Esophagus muscularis mucosa (tissue), 4 donors: ENCODE measurements around the gene NMNAT3. TPM values are rescaled to one million over a fixed set of nuclear protein-coding genes. Genes with fewer than 3 reads are reported as not detected.

Experiments
- DNase-seq: peaks from one replicate; pipeline ENCODE4 v3.0.0-alpha.2; 2017; ENCODE audit errors: extremely low spot score
- H3K27ac ChIP-seq, 4 donors: fragments of 200-600 bp; sonication (generic); replicated peaks in 1 of 4; 1 replicate in 3 of 4; 2 replicates in 1 of 4; pipeline ENCODE4 v1.5.1; 2016 to 2019; ENCODE audit warnings: mild to moderate bottlenecking in 1 of 4
- H3K27me3 ChIP-seq, 4 donors: fragments of 200-600 bp; sonication (generic); one replicate each; pipeline versions ENCODE4 v1.5.1 to v1.6.0; 2016 to 2019
- H3K36me3 ChIP-seq, 4 donors: fragments of 200-600 bp; sonication (generic); one replicate each; pipeline ENCODE4 v1.5.1; 2016 to 2019
- H3K4me1 ChIP-seq, 4 donors: fragments of 200-600 bp; sonication (generic); one replicate each; pipeline ENCODE4 v1.5.1; 2016 to 2019
- H3K4me3 ChIP-seq, 4 donors: fragments of 200-600 bp; sonication (generic); 1 replicate in 2 of 4; 2 replicates in 2 of 4; pipeline ENCODE4 v1.5.1; 2016 to 2019; ENCODE audit warnings: mild to moderate bottlenecking in 4 of 4, moderate library complexity in 1 of 4
- H3K9me3 ChIP-seq, 4 donors: fragments of 200-600 bp; sonication (generic); 1 replicate in 3 of 4; 2 replicates in 1 of 4; pipeline ENCODE4 v1.5.1; 2016 to 2019
- EP300 ChIP-seq: sonication (generic); formaldehyde crosslinking; IDR thresholded peaks from one replicate; pipeline ENCODE4 v1.6.1; 2017; ENCODE audit warnings: antibody characterized with exemption
- POLR2A ChIP-seq: fragments of 450-650 bp; IDR thresholded peaks from one replicate; pipeline ENCODE4 v1.6.1; 2017; ENCODE audit warnings: antibody characterized with exemption, moderate library complexity, mild to moderate bottlenecking, low read depth
- POLR2AphosphoS5 ChIP-seq, 2 donors: sonication (generic); formaldehyde crosslinking; IDR thresholded peaks; one replicate each; pipeline ENCODE4 v1.6.1; 2017; ENCODE audit warnings: antibody characterized with exemption in 2 of 2
- WGBS: methylation state at CpG from one replicate; pipeline ENCODE4 v1.1.5; 2018; 5-methylcytosine and 5-hydroxymethylcytosine counted together
- intact Hi-C: fragments of 100-400 bp; cut with DNase I; formaldehyde crosslinking; loops from one replicate; pipeline ENCODE4 v1.15.1; 2023
- total RNA-seq, 4 donors: library from RNA; depleted of rRNA; stranded (reverse); fragments of >200 nt; gene quantifications; one replicate each; pipeline versions ENCODE4 v1.1.0 to v1.2.1, GENCODE V29; 2016
- TF ChIP-seq, protein P1 (sequence below), 3 experiments: fragments of 200-600 bp in 2 of 3; fragments of 450-650 bp in 1 of 3; sonication (generic) in 2 of 3; IDR thresholded peaks; one replicate each; pipeline ENCODE4 v1.5.1; 2017 to 2019; ENCODE audit warnings: antibody characterized with exemption in 3 of 3, mild to moderate bottlenecking in 2 of 3, moderate library complexity in 1 of 3

Gene NMNAT3
- total RNA-seq, 4 donors from 2014 or later, result 10.7 to 15.6 (median 11.4) TPM

GRCh38 chr3:139561255-139561817, 116.4 kb downstream of the NMNAT3 start:
- no peak for TF ChIP-seq POLR2A
- TF ChIP-seq POLR2AphosphoS5 (IDR thresholded peaks at IDR 0.05), result no peak
- TF ChIP-seq EP300, result no peak
- TF ChIP-seq, protein P1, sequence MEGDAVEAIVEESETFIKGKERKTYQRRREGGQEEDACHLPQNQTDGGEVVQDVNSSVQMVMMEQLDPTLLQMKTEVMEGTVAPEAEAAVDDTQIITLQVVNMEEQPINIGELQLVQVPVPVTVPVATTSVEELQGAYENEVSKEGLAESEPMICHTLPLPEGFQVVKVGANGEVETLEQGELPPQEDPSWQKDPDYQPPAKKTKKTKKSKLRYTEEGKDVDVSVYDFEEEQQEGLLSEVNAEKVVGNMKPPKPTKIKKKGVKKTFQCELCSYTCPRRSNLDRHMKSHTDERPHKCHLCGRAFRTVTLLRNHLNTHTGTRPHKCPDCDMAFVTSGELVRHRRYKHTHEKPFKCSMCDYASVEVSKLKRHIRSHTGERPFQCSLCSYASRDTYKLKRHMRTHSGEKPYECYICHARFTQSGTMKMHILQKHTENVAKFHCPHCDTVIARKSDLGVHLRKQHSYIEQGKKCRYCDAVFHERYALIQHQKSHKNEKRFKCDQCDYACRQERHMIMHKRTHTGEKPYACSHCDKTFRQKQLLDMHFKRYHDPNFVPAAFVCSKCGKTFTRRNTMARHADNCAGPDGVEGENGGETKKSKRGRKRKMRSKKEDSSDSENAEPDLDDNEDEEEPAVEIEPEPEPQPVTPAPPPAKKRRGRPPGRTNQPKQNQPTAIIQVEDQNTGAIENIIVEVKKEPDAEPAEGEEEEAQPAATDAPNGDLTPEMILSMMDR (IDR thresholded peaks at IDR 0.05), result no peak
- Histone ChIP-seq H3K27ac (no peak overlapping the region), H3K4me3 (no peak overlapping the region), H3K36me3 (peaks cover 0 to 21% (median 6%) of the 10 kb centered on the region in 4 donors), H3K9me3 (no peaks in the 10 kb centered on the region), H3K4me1 (no peaks in the 10 kb centered on the region), H3K27me3 (no peaks in the 10 kb centered on the region)
- WGBS, result 81% methylated on average over 7 of the region's 7 CpGs
- peak; percentile 26 for DNase-seq
- intact Hi-C loops, result loop anchor here (5.0 kb wide), 1 partner anchor 134 kb away; no protein-coding TSS in a partner anchor

DNA sequence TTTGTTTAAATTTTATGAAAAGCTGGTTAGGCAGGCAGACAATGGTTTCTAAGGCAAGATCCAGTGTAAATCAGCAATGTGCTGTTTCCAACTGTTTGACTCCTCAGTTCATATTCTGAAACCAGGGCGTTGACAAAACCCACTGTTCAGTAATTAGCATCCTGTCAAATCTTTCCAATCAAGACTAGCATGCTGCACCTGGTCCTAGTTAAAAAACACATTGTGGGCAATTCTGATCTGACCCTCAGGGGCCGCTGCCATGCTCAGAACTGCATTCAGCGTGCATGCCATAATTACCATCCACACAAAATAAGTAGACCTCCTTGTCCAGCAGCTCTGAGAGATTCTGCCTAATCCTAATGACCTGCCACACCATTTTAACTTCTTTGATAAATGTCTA, 117.4 kb downstream of the NMNAT3 start:
- H3K27ac ChIP-seq, result no peak overlapping the region
- TF ChIP-seq EP300, result no peak
- TF ChIP-seq, protein P1 (IDR thresholded peaks at IDR 0.05), result no peak
- no peak for TF ChIP-seq POLR2A
- no peak for TF ChIP-seq POLR2AphosphoS5 (IDR thresholded peaks at IDR 0.05)
- intact Hi-C loops, result loop anchor here (5.0 kb wide), 1 partner anchor 133 kb away; no protein-coding TSS in a partner anchor
- H3K36me3 ChIP-seq, result peaks cover 0 to 21% (median 6%) of the 10 kb centered on the region in 4 donors
- no peaks in the 10 kb centered on the region for H3K9me3 ChIP-seq
- 92% methylated on average over 3 of the region's 3 CpGs for WGBS
- no peak overlapping the region for H3K4me3 ChIP-seq
- H3K4me1 ChIP-seq, result peaks cover 0 to 5% (median 0%) of the 10 kb centered on the region in 4 donors
- H3K27me3 ChIP-seq, result no peaks in the 10 kb centered on the region
- peak; percentile 75 for DNase-seq

DNA sequence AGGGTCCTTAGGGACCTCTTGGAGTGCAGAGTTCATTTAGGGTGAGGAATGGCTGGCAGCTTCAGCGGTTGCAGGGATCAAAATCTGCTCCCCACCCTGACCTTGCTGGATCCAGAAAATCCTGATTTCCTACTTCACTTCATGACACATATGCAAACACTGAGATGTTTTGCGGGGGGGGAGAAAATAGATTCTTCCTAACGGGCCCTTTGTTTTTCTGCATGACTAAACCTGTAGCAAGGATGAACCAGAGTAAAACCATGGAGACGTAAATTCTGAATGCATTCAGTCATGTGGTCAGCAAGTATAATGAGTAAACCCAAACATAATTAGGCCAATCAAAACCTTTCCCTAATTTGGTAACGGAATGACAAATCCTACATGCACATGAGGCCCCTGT, 118.2 kb downstream of the NMNAT3 start:
- H3K4me3 ChIP-seq, result no peak overlapping the region
- H3K9me3 ChIP-seq, result no peaks in the 10 kb centered on the region
- 64% methylated on average over 5 of the region's 5 CpGs for WGBS
- H3K36me3 ChIP-seq, result peaks cover 0 to 21% (median 6%) of the 10 kb centered on the region in 4 donors
- peak; percentile 79 for DNase-seq
- no peaks in the 10 kb centered on the region for H3K27me3 ChIP-seq
- intact Hi-C loops, result no loop called here
- H3K4me1 ChIP-seq, result peaks cover 0 to 6% (median 0%) of the 10 kb centered on the region in 4 donors
- TF ChIP-seq POLR2A, result no peak
- TF ChIP-seq, protein P1 (IDR thresholded peaks at IDR 0.05), result no peak
- no peak for TF ChIP-seq POLR2AphosphoS5 (IDR thresholded peaks at IDR 0.05)
- no peak overlapping the region for H3K27ac ChIP-seq

- Histone ChIP-seq H3K36me3 (peaks cover 0 to 21% (median 6%) of the 10 kb centered on the region in 4 donors), H3K27ac (no peak overlapping the region), H3K4me1 (peaks cover 0 to 6% (median 0%) of the 10 kb centered on the region in 4 donors), H3K9me3 (no peaks in the 10 kb centered on the region), H3K4me3 (no peak overlapping the region), H3K27me3 (no peaks in the 10 kb centered on the region)
- peak; percentile 84 for DNase-seq
- TF ChIP-seq EP300 (no peak), POLR2AphosphoS5 (IDR thresholded peaks at IDR 0.05) (no peak), POLR2A (no peak)
- TF ChIP-seq, protein P1 (IDR thresholded peaks at IDR 0.05), result no peak
- intact Hi-C loops, result no loop called here
- WGBS, result 68% methylated on average over 2 of the region's 2 CpGs
Measured at GRCh38 chr3:139558351-139559266, 119.2 kb downstream of the NMNAT3 start.
